Muscle of leg (tissue), 11 donors: ENCODE measurements around the gene FAM53A. TPM values are rescaled to one million over a fixed set of nuclear protein-coding genes. Genes with fewer than 3 reads are reported as not detected.

ENCODE experiments used
- DNase-seq: peaks from one replicate; pipeline ENCODE4 v3.0.0; 2013
- H3K27ac ChIP-seq: one replicate; pipeline ENCODE4 v1.5.1; 2013; ENCODE audit warnings: mild to moderate bottlenecking, low read length, control low read depth
- H3K27me3 ChIP-seq: one replicate; pipeline ENCODE4 v1.6.1; 2013; ENCODE audit warnings: low read length; ENCODE audit not compliant: control insufficient read depth, insufficient read depth
- H3K36me3 ChIP-seq: one replicate; pipeline ENCODE4 v1.6.1; 2013; ENCODE audit warnings: low read length; ENCODE audit not compliant: control insufficient read depth, insufficient read depth
- H3K4me1 ChIP-seq: one replicate; pipeline ENCODE4 v1.6.1; 2013; ENCODE audit warnings: low read length; ENCODE audit not compliant: control insufficient read depth, insufficient read depth
- H3K4me3 ChIP-seq: one replicate; pipeline ENCODE4 v1.5.1; 2013; ENCODE audit warnings: low read length, control low read depth
- H3K9me3 ChIP-seq: replicated peaks from 2 replicates; pipeline ENCODE4 v1.6.1; 2013; ENCODE audit warnings: low read depth, low read length; ENCODE audit not compliant: control insufficient read depth
- WGBS: methylation state at CpG from one replicate; pipeline ENCODE4 v1.1.5; 2013; ENCODE audit warnings: missing lambda C conversion rate; ENCODE audit not compliant: insufficient coverage; 5-methylcytosine and 5-hydroxymethylcytosine counted together
- polyA plus RNA-seq, 8 donors: library from polyadenylated mRNA; unstranded; fragments of 120-200 nt; gene quantifications; one replicate each; pipeline versions ENCODE4 v1.2.1 to v1.2.3, GENCODE V29; 2013; ENCODE audit warnings: inconsistent platforms in 1 of 8, low replicate concordance in 1 of 8; ENCODE audit not compliant: insufficient read length in 8 of 8, insufficient read depth in 1 of 8
- total RNA-seq: library from RNA; stranded (reverse); fragments of 120-200 nt; gene quantifications from one replicate; pipeline ENCODE4 v1.2.4, GENCODE V29; 2013

FAM53A gene
- total and polyA plus RNA-seq, 9 donors = 1.2 to 2.4 (median 1.5) TPM

- 62% methylated on average over 14 of the region's 15 CpGs for WGBS
- peaks cover 8% of the 10 kb centered on the region for H3K4me1 ChIP-seq
- H3K27ac ChIP-seq = no peak overlapping the region
- DNase-seq = no peak
- no peaks in the 10 kb centered on the region for H3K9me3 ChIP-seq
- no peaks in the 10 kb centered on the region for H3K36me3 ChIP-seq
- peaks cover 12% of the 10 kb centered on the region for H3K27me3 ChIP-seq
- no peak overlapping the region for H3K4me3 ChIP-seq
Observed at GRCh38 chr4:1600211-1600780, 83.8 kb downstream of the FAM53A start.

DNA sequence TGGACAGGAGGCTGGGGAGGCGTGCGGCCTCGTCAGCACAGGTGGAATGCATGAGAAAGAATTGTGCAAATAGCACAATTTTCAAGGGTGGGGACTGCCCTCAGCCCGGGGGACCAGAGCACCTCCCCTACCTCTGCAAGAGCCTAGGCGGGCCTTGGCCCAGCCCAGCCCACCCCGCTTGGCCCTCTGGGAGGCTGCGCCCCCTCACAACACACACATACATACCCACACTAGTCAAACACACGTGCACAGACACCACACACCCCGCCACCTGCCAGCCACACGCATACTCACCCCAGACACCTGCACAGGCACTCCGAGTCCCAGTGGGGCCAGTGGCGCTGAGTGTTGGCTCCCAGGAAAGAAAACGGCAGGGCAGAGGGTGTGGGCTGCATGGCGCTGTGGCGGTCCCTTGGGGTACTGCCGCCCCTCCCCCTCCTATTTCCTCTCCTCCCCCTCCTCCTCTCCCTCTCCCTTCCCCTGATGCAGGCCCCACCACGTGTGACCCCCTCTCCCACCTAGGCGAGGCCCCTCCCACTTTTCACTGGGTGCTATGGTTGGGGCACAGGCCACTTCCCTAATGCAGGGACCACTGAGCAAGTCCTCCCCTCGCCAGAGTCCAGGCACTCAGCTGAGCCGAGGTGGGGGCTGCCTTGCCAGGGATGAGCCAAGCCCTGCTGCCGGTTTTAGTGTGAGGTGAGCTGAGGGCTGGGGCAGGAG is 84.5 kb downstream of the FAM53A start:
- WGBS = 59% methylated on average over 15 of the region's 21 CpGs
- H3K4me3 ChIP-seq = no peak overlapping the region

GRCh38 chr4:1599026-1599481 is 85.1 kb downstream of the FAM53A start:
- Histone ChIP-seq H3K27ac (no peak overlapping the region), H3K4me3 (no peak overlapping the region), H3K9me3 (no peaks in the 10 kb centered on the region), H3K36me3 (no peaks in the 10 kb centered on the region), H3K27me3 (peaks cover 16% of the 10 kb centered on the region), H3K4me1 (peaks cover 3% of the 10 kb centered on the region)
- WGBS = 81% methylated on average over 26 of the region's 30 CpGs
- no peak for DNase-seq

More for the DNA sequence above, 84.5 kb downstream of the FAM53A start:
- DNase-seq = no peak
- Histone ChIP-seq H3K36me3 (no peaks in the 10 kb centered on the region), H3K27me3 (peaks cover 15% of the 10 kb centered on the region), H3K4me1 (peaks cover 8% of the 10 kb centered on the region), H3K9me3 (no peaks in the 10 kb centered on the region), H3K27ac (no peak overlapping the region)

DNA sequence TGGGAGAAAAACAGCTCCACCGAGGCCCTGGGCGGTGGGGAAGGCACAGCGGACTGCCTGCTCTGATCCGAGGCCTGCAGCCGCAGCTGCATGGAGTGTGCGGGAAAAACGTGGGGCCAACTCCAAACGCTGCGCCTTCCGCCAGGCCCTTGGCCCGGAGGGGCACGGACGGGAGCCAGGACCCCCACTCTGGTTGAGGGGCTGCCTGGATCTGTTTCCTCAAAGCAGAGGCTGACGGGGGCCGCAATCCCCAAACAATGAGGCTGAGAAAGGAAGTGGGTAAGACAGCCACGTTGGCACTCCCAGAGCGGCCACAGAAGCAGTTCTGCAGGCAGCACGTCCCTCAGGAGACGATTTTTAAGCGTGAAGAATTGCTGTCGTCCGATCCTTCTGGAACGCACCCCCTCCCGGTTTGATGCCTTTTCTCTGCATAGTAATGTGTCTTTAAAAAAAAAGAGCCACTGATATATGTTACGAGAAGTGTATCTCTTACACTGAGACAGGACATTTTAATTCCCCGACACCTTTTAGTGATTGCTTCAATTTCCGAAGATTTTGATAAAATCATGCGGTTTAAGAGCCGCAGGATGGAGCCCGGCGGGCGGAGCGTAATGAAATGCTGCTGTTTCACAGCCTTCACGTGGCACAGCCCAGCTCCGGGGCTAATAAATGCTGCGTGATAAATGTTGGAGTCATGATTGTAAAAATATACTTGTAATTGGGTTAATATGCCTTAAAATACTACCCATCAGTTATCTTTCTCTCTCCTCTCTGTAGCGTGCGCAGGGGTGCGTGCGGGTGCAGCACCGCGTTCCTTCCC is 85.7 kb downstream of the FAM53A start:
- no peak overlapping the region for H3K27ac ChIP-seq
- peaks cover 21% of the 10 kb centered on the region for H3K27me3 ChIP-seq
- no peak for DNase-seq
- H3K4me1 ChIP-seq = peaks cover 3% of the 10 kb centered on the region
- no peaks in the 10 kb centered on the region for H3K9me3 ChIP-seq
- H3K36me3 ChIP-seq = no peaks in the 10 kb centered on the region
- 85% methylated on average over 32 of the region's 42 CpGs for WGBS
- no peak overlapping the region for H3K4me3 ChIP-seq

- H3K9me3 ChIP-seq = no peaks in the 10 kb centered on the region
- H3K4me1 ChIP-seq = peaks cover 3% of the 10 kb centered on the region
- H3K27me3 ChIP-seq = peaks cover 22% of the 10 kb centered on the region
- DNase-seq = no peak
- 82% methylated on average over 23 of the region's 26 CpGs for WGBS
- H3K4me3 ChIP-seq = no peak overlapping the region
- no peaks in the 10 kb centered on the region for H3K36me3 ChIP-seq
- H3K27ac ChIP-seq = no peak overlapping the region
Observed at GRCh38 chr4:1597021-1597931, 86.8 kb downstream of the FAM53A start.

- no peaks in the 10 kb centered on the region for H3K9me3 ChIP-seq
- no peak overlapping the region for H3K4me3 ChIP-seq
- H3K27me3 ChIP-seq = peaks cover 22% of the 10 kb centered on the region
- H3K36me3 ChIP-seq = no peaks in the 10 kb centered on the region
- no peak for DNase-seq
- peaks cover 3% of the 10 kb centered on the region for H3K4me1 ChIP-seq
- 80% methylated on average over 7 of the region's 16 CpGs for whole genome bisulfite sequencing
- no peak overlapping the region for H3K27ac ChIP-seq
Observed at GRCh38 chr4:1596393-1596792, 87.7 kb downstream of the FAM53A start.

DNA sequence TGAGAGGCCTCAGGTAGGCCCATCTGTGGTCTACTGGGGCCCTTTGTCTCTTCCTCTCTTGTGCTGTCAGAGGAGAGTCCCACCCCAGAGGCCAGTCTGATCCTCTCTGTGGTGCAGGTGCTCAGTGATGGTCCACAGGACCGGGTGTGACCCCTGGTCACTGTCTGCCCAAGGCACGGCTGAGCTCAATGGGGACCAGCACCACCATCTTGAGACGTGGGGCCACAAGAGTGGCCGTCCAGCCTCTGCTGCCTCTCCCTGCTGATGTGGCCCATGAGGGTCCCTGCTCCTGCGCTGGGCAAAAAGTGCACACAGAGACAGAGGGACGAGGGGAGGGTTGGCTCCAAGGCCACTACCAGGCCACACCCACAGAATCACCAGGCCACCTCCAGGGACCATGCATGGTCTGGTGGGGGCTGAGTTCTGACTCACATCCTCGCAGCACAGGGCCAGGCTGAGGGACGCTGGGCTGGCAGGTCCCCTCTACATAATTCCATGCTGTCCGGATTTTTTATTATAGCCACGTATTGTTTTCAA is 88.3 kb downstream of the FAM53A start:
- Histone ChIP-seq H3K36me3 (no peaks in the 10 kb centered on the region), H3K4me3 (no peak overlapping the region), H3K27ac (no peak overlapping the region), H3K4me1 (peaks cover under 1% of the 10 kb centered on the region), H3K9me3 (peaks cover 5% of the 10 kb centered on the region), H3K27me3 (peaks cover 22% of the 10 kb centered on the region)
- WGBS = 79% methylated on average over 4 of the region's 10 CpGs
- DNase-seq = no peak

GRCh38 chr4:1594871-1595788 is 89.0 kb downstream of the FAM53A start:
- peaks cover 25% of the 10 kb centered on the region for H3K27me3 ChIP-seq
- DNase-seq = no peak
- no peak overlapping the region for H3K27ac ChIP-seq
- H3K9me3 ChIP-seq = peaks cover 9% of the 10 kb centered on the region
- no peak overlapping the region for H3K4me3 ChIP-seq
- 65% methylated on average over 20 of the region's 24 CpGs for WGBS
- H3K4me1 ChIP-seq = no peaks in the 10 kb centered on the region
- H3K36me3 ChIP-seq = no peaks in the 10 kb centered on the region

DNA sequence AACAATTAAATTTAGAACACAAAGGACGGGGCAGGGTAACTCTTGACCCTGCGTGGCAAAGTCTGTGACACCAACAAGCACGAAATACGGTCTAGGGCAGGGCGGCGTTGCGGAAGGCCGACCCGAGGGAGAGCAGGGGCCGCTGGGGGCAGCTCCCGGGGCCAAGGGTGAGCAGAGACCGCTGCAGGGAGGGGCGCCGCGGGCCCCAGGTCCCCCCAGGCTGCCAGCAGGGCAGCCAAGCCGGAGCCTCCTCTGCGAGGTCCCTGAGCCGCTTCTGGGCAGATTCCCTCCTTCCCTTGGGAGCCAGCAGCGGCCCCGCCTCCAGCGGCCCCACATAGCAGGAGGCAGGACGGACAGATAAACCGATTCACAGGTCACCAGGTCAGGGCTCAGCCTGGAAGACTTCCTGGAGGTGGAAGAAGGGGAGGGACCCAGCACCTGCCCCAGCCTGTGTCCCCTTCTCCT is 90.2 kb downstream of the FAM53A start:
- H3K27ac ChIP-seq = no peak overlapping the region
- no peaks in the 10 kb centered on the region for H3K4me1 ChIP-seq
- peaks cover 11% of the 10 kb centered on the region for H3K9me3 ChIP-seq
- 49% methylated on average over 18 of the region's 23 CpGs for WGBS
- H3K4me3 ChIP-seq = no peak overlapping the region
- DNase-seq = no peak
- H3K27me3 ChIP-seq = peaks cover 25% of the 10 kb centered on the region
- no peaks in the 10 kb centered on the region for H3K36me3 ChIP-seq
